Kidney epithelial cell (primary cell): ENCODE data around the gene PRF1. TPM values are rescaled to one million over a fixed set of nuclear protein-coding genes. Genes with fewer than 3 reads are reported as not detected.

ENCODE experiments used
- DNase-seq: peaks from one replicate; pipeline ENCODE4 v3.0.0-alpha.2; 2010; ENCODE audit warnings: low read depth
- H3K27me3 ChIP-seq: 2 replicates; pipeline ENCODE4 v1.6.0; 2011; ENCODE audit warnings: low read length; ENCODE audit not compliant: control insufficient read depth, insufficient read depth
- H3K36me3 ChIP-seq: 2 replicates; pipeline ENCODE4 v1.5.1; 2011; ENCODE audit warnings: low read length; ENCODE audit not compliant: control insufficient read depth, insufficient read depth
- H3K4me3 ChIP-seq: 2 replicates; pipeline ENCODE4 v1.5.1; 2011; ENCODE audit warnings: low read depth, mild to moderate bottlenecking, control low read depth, low read length
- total RNA-seq: library from RNA; depleted of rRNA; stranded (reverse); fragments of >200 nt; gene quantifications from 2 replicates; pipeline ENCODE4 v1.2.3, GENCODE V29; 2015
- TF ChIP-seq, protein P1 (sequence below): IDR thresholded peaks from 2 replicates; pipeline ENCODE4 v1.5.1; 2011; ENCODE audit warnings: mild to moderate bottlenecking, moderate library complexity, low read length, control low read depth, inconsistent platforms; ENCODE audit not compliant: insufficient read depth, poor library complexity, severe bottlenecking

PRF1 gene
- total RNA-seq, 1 donor from 2014 or later = not detected

DNA sequence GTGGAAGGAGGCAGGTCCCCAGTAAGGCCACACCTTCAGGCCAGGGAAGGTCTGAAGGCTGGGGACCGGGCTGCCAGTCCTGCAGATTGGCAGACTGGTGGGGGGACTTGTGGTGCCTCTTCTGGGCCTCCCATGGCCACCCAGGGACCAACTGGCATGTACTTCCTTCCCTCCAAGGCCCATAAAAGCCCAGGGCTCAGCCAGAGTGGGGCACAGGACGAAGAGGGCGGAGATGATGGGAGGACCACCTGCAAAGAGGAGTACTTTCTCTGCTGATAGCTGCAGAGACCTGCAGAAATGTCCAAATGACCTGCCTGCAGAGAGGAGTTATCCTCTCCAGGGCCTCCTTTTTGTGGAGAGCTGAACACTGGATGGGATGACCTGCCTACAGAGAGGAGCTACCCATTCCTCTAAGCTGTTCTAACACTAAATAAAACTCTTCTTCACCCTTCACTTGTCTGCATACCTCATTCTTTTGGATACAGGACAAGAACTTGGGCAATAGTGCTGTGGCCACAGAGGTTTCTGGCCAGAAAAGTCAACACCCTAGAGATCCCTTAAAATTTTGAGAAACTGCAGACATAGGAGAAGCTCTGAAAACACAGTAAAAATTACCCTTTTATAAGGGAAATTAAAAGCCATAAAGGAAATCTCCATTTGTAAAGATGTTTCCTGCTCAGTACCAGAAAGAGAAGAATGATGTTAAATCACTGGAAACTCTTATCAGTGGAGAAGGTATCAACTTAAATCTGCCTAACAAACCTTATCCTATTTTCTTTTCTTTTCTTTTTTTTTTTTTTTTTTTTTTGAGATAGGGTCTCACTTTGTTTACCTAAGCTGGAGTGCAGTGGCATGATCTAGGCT is 20.7 kb upstream of the PRF1 start:
- TF ChIP-seq, protein P1, sequence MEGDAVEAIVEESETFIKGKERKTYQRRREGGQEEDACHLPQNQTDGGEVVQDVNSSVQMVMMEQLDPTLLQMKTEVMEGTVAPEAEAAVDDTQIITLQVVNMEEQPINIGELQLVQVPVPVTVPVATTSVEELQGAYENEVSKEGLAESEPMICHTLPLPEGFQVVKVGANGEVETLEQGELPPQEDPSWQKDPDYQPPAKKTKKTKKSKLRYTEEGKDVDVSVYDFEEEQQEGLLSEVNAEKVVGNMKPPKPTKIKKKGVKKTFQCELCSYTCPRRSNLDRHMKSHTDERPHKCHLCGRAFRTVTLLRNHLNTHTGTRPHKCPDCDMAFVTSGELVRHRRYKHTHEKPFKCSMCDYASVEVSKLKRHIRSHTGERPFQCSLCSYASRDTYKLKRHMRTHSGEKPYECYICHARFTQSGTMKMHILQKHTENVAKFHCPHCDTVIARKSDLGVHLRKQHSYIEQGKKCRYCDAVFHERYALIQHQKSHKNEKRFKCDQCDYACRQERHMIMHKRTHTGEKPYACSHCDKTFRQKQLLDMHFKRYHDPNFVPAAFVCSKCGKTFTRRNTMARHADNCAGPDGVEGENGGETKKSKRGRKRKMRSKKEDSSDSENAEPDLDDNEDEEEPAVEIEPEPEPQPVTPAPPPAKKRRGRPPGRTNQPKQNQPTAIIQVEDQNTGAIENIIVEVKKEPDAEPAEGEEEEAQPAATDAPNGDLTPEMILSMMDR = no peak
- H3K27me3 ChIP-seq = no peaks in the 10 kb centered on the region
- H3K36me3 ChIP-seq = no peaks in the 10 kb centered on the region
- no peak for DNase-seq
- H3K4me3 ChIP-seq = no peak overlapping the region

DNA sequence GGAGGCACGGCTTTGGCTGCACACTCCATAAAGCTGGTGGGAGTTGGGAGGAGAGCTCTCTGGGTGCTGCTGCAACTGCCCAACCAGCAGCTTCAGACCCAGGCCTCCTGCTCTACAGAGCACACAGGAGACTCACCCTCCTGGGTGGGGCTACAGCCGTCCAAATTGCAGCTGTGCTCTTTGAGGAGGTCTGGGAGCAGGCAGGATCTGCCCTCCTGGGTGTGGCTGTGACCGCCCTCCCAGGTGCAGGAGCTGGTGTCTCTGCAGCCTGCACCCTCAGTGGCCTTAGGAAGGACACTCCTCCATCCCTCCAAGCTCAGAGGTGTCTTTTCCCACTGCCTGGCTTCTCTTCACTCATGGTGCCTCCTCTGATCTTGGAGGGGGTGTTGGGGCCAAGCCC is 20.0 kb upstream of the PRF1 start:
- H3K27me3 ChIP-seq = no peaks in the 10 kb centered on the region
- no peak for DNase-seq
- H3K36me3 ChIP-seq = no peaks in the 10 kb centered on the region
- H3K4me3 ChIP-seq = no peak overlapping the region
- TF ChIP-seq, protein P1 = no peak

DNA sequence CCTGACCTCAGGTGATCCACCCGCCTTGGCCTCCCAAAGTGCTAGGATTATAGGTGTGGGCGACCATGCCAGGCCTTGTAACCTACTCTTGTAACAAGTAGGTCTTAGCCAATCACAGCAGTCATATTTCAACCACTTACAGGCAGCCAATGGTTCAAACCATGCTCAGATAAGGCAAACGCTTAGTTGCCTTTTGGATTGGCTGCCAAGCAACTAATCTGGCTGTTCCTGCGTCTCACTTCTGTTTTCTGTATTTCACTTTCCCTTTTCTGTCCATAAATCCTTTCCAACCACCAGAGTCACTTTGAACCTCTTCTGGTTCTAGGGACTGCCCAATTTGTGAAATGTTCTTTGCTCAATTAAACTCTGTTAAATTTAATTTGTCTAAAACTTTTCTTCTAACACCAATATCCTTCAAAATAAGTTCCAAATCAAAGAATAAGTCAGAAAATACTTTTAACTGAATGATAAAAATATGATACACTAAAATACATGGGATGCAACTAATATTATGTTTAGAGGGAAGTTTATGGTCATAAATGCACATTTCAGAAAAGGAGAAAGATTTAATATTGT is 19.1 kb upstream of the PRF1 start:
- no peak overlapping the region for H3K4me3 ChIP-seq
- no peaks in the 10 kb centered on the region for H3K36me3 ChIP-seq
- no peaks in the 10 kb centered on the region for H3K27me3 ChIP-seq
- DNase-seq = no peak
- TF ChIP-seq, protein P1 = no peak

DNA sequence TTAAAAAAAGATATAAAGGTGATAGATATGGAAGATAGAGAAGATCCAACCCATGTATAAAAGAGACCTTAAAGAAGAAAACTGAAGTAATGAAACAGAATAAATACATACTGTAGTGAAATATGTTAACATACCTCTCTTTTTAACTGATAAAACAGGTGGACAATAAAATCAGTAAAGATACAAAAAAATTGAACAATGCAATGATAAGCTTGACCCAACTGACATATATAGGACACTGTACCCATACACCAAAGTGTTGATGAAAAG is 17.4 kb upstream of the PRF1 start:
- DNase-seq = no peak
- Histone ChIP-seq H3K36me3 (no peaks in the 10 kb centered on the region), H3K27me3 (no peaks in the 10 kb centered on the region), H3K4me3 (no peak overlapping the region)
- TF ChIP-seq, protein P1 = no peak

DNA sequence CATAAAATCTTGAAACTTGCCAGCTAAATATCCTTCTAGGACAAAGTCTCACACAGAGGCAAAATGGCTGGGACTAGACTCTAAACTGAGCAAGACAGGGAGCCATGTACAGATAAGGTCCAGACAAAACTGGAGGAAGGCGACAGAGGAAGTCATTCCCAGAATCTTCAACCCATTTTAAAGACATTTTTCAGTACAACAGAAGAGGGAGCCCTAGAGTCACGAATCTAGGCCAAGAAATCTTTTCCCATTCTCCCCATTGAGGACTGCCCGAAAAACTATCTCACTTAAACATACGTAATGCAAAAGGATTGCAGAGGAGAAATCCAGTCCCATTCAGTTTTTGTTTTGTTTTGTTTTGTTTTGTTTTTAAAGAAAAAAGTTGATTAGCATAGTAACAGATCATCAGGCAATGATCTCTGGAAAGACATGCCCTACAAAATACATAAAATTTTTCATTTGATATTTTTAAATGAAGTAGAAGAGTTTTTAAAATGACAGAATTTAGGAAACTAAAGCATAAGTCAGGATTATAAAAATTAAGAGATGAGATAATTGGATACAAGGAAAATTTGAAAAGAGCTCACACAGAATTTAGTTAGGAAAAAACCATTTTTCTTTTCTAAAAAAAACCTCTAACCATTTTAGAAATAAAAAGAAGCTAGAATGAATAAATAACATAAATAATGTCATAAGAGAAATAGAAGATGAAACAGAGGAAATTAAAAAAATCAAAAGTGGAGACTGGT is 16.9 kb upstream of the PRF1 start:
- no peak for DNase-seq
- Histone ChIP-seq H3K27me3 (no peaks in the 10 kb centered on the region), H3K4me3 (no peak overlapping the region), H3K36me3 (no peaks in the 10 kb centered on the region)
- TF ChIP-seq, protein P1 = peak; percentile 24

DNA sequence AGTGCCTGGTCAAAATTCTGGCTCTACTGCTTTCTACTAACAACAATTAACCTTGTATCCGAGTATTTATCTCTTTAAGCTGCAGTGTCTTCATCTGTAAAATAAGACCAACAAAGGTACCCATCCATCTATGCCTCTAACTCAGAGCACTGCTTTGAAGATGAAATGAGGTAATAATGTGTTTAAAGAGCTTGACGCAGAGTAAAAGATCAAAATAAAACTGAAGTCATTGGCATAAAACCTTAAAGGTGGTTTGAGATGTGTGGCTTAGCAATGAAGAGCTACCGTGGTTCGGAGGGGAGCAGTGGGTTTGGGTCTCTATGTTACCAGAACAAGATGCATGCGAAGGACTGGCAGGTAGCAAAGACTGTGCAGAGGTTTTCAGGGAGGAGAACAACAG is 16.1 kb upstream of the PRF1 start:
- no peaks in the 10 kb centered on the region for H3K27me3 ChIP-seq
- no peak overlapping the region for H3K4me3 ChIP-seq
- TF ChIP-seq, protein P1 = no peak
- H3K36me3 ChIP-seq = no peaks in the 10 kb centered on the region
- no peak for DNase-seq
